SK-N-SH (cell line): Measurements from ENCODE around the gene ZNF503. TPM values are rescaled to one million over a fixed set of nuclear protein-coding genes. Genes with fewer than 3 reads are reported as not detected.
A peak's percentile ranks its signal among the peaks of the same experiment; 100 is the strongest.

ENCODE experiments used
- CTCF ChIA-PET: fragments of 300-600, 350-600 bp; formaldehyde crosslinking; extraction: SDS; loops from one replicate; lab custom pipeline; 2021; lab: Yijun Ruan, JAX
- POLR2A ChIA-PET: fragments of 350-600 bp; sonication (Branson Sonifier 250); formaldehyde crosslinking; extraction: SDS; loops from one replicate; lab custom pipeline; 2020; ENCODE audit warnings: antibody characterized with exemption, inconsistent platforms; lab: Yijun Ruan, JAX
- DNase-seq: peaks from one replicate; pipeline ENCODE4 v3.0.0; 2012
- H2AFZ ChIP-seq: fragments of 200-600 bp; sonication (generic); 2 replicates; pipeline ENCODE4 v1.8.1; 2016; ENCODE audit warnings: antibody characterized with exemption, mild to moderate bottlenecking, low read depth
- H3F3A ChIP-seq: fragments of 200-600 bp; sonication (generic); replicated peaks from 2 replicates; pipeline ENCODE3; 2016; ENCODE audit warnings: antibody characterized with exemption, mild to moderate bottlenecking; ENCODE audit not compliant: insufficient read depth
- H3K27ac ChIP-seq, 2 experiments: fragments of 200-500 bp in 1 of 2; fragments of 200-600 bp in 1 of 2; sonication (Bioruptor generic) in 1 of 2; sonication (generic), shearing (Covaris generic) in 1 of 2; 2 replicates each; pipeline versions ENCODE4 v1.5.1 to v1.6.1; 2014 to 2016; ENCODE audit warnings: low read depth in 2 of 2, inconsistent platforms in 1 of 2, low read length in 1 of 2, mild to moderate bottlenecking in 1 of 2, mixed read lengths in 1 of 2
- H3K27me3 ChIP-seq: fragments of 200-600 bp; sonication (generic), shearing (Covaris generic); 2 replicates; pipeline ENCODE4 v1.6.1; 2016; ENCODE audit warnings: mixed run types; ENCODE audit not compliant: insufficient read depth
- H3K36me3 ChIP-seq, 2 experiments: fragments of 200-500 bp in 1 of 2; fragments of 200-600 bp in 1 of 2; sonication (Bioruptor generic) in 1 of 2; sonication (generic) in 1 of 2; replicated peaks in 1 of 2; 2 replicates each; pipeline versions ENCODE3 to v1.5.1; 2014 to 2016; ENCODE audit warnings: low read length in 1 of 2, mild to moderate bottlenecking in 1 of 2; ENCODE audit not compliant: insufficient read depth in 2 of 2, control insufficient read depth in 1 of 2
- H3K4me1 ChIP-seq, 2 experiments: fragments of 200-500 bp in 1 of 2; fragments of 200-600 bp in 1 of 2; sonication (Bioruptor generic) in 1 of 2; sonication (generic), shearing (Covaris generic) in 1 of 2; 2 replicates each; pipeline versions ENCODE4 v1.5.1 to v1.6.1; 2014 to 2016; ENCODE audit warnings: low read depth in 1 of 2, low read length in 1 of 2, mixed run types in 1 of 2; ENCODE audit not compliant: insufficient read depth in 2 of 2, control insufficient read depth in 1 of 2
- H3K4me2 ChIP-seq: fragments of 200-600 bp; sonication (generic), shearing (Covaris generic); 2 replicates; pipeline ENCODE4 v1.6.1; 2017; ENCODE audit warnings: mixed run types
- H3K4me3 ChIP-seq, 2 experiments: fragments of 200-500 bp in 1 of 2; fragments of 200-600 bp in 1 of 2; sonication (Bioruptor generic) in 1 of 2; sonication (generic), shearing (Covaris generic) in 1 of 2; 2 replicates each; pipeline versions ENCODE4 v1.5.1 to v1.8.1; 2014 to 2016; ENCODE audit warnings: low read depth in 2 of 2, inconsistent platforms in 1 of 2, low read length in 1 of 2, mild to moderate bottlenecking in 1 of 2, mixed read lengths in 1 of 2, moderate library complexity in 1 of 2
- H3K79me2 ChIP-seq: fragments of 200-600 bp; sonication (generic); 2 replicates; pipeline ENCODE4 v1.8.1; 2017; ENCODE audit warnings: mild to moderate bottlenecking; ENCODE audit not compliant: insufficient read depth
- H3K9ac ChIP-seq: fragments of 200-600 bp; sonication (generic); 2 replicates; pipeline ENCODE4 v1.6.1; 2017; ENCODE audit warnings: mixed run types
- H3K9me2 ChIP-seq: fragments of 200-600 bp; sonication (generic); 2 replicates; pipeline ENCODE4 v1.6.1; 2017; ENCODE audit warnings: mixed run types
- H3K9me3 ChIP-seq: fragments of 200-600 bp; sonication (generic); 2 replicates; pipeline ENCODE4 v1.6.1; 2017; ENCODE audit warnings: mixed run types, mild to moderate bottlenecking, moderate library complexity
- H4K20me1 ChIP-seq: fragments of 200-600 bp; sonication (generic); 2 replicates; pipeline ENCODE4 v1.6.1; 2017; ENCODE audit warnings: mild to moderate bottlenecking, mixed run types; ENCODE audit not compliant: insufficient read depth
- CHD2 ChIP-seq: fragments of 150-350 bp; IDR thresholded peaks from 2 replicates; pipeline ENCODE4 v1.6.1; 2018; ENCODE audit warnings: low read length; ENCODE audit not compliant: partially characterized antibody
- CTCF ChIP-seq: fragments of 200-600 bp; sonication (generic); IDR thresholded peaks from 2 replicates; pipeline ENCODE4 v1.6.1; 2017; ENCODE audit warnings: antibody characterized with exemption, mild to moderate bottlenecking, moderate library complexity
- FOSL2 ChIP-seq: IDR thresholded peaks from 2 replicates; pipeline ENCODE4 v1.4.0; 2012; ENCODE audit warnings: low read depth, mild to moderate bottlenecking, moderate library complexity, borderline replicate concordance
- FOXJ3 ChIP-seq: sonication (generic); formaldehyde crosslinking; IDR thresholded peaks from 2 replicates; pipeline ENCODE4 v1.5.1; 2020; ENCODE audit warnings: mild to moderate bottlenecking, missing genetic modification reagents
- GABPA ChIP-seq: IDR thresholded peaks from 2 replicates; pipeline ENCODE4 v1.4.0; 2012; ENCODE audit warnings: low read depth, mild to moderate bottlenecking
- MAX ChIP-seq: IDR thresholded peaks from 2 replicates; pipeline ENCODE4 v1.4.0; 2012; ENCODE audit warnings: low read depth
- MXI1 ChIP-seq: IDR thresholded peaks from 2 replicates; pipeline ENCODE4 v1.6.1; 2012; ENCODE audit warnings: mild to moderate bottlenecking, low read depth, low read length, improper control_type of control experiment
- NRF1 ChIP-seq: IDR thresholded peaks from 2 replicates; pipeline ENCODE4 v1.6.1; 2012; ENCODE audit warnings: low read depth, mild to moderate bottlenecking, low read length
- PBX3 ChIP-seq: IDR thresholded peaks from 2 replicates; pipeline ENCODE4; 2012
- RCOR1 ChIP-seq: fragments of 150-350 bp; IDR thresholded peaks from 2 replicates; pipeline ENCODE4 v1.6.1; 2017; ENCODE audit warnings: antibody characterized with exemption, low read length
- REST ChIP-seq: IDR thresholded peaks from 2 replicates; pipeline ENCODE4 v1.6.1; 2012; ENCODE audit warnings: mild to moderate bottlenecking, low read depth, low read length, moderate library complexity
- USF1 ChIP-seq: IDR thresholded peaks from 2 replicates; pipeline ENCODE4 v1.4.0; 2012; ENCODE audit warnings: low read depth, borderline replicate concordance
- USF2 ChIP-seq: fragments of 150-350 bp; IDR thresholded peaks from 2 replicates; pipeline ENCODE4 v1.6.1; 2017; ENCODE audit warnings: antibody characterized with exemption, low read length, low read depth, borderline replicate concordance
- YY1 ChIP-seq: IDR thresholded peaks from 2 replicates; pipeline ENCODE4 v1.4.0; 2012; ENCODE audit warnings: low read depth, mild to moderate bottlenecking
- WGBS: methylation state at CpG from one replicate; pipeline ENCODE4 v1.1.6; 2017; ENCODE audit warnings: low lambda C conversion rate; 5-methylcytosine and 5-hydroxymethylcytosine counted together
- polyA plus RNA-seq, 3 experiments: library from polyadenylated mRNA; depleted of rRNA; stranded (reverse); fragments of >200 nt; gene quantifications; 2 replicates each; pipeline ENCODE4 v1.2.3, GENCODE V29; 2012

Gene ZNF503
- polyA plus RNA-seq, 1 of the 3 experiments (the other 2 are of a cell fraction): 5.9 TPM

- peak overlapping the region; percentile 93 for H3K4me2 ChIP-seq
- H3K27ac ChIP-seq: no peak overlapping the region
- H3F3A ChIP-seq: peaks cover 5% of the 10 kb centered on the region
- peaks cover 0 to 14% of the 10 kb centered on the region in 2 experiments; a peak in 1 of 4 replicates for H3K4me1 ChIP-seq
- H3K9me3 ChIP-seq: no peaks in the 10 kb centered on the region
- 71% methylated on average over 27 of the region's 27 CpGs for WGBS
- POLR2A ChIA-PET: no interaction called here
- H4K20me1 ChIP-seq: no peaks in the 10 kb centered on the region
- peaks cover 14% of the 10 kb centered on the region for H3K79me2 ChIP-seq
- H3K27me3 ChIP-seq: no peaks in the 10 kb centered on the region
- peak overlapping the region; percentile 92 to 93 for H3K4me3 ChIP-seq
- no peak for TF ChIP-seq FOSL2
- TF ChIP-seq NRF1: no peak
- no peak for TF ChIP-seq YY1
- TF ChIP-seq CTCF: no peak
- TF ChIP-seq USF2: no peak
- no peak for TF ChIP-seq MXI1
- TF ChIP-seq RCOR1: no peak
- no peak for TF ChIP-seq GABPA
- TF ChIP-seq MAX: no peak
- TF ChIP-seq FOXJ3: no peak
- TF ChIP-seq PBX3: no peak
- H2AFZ ChIP-seq: no peak overlapping the region
- CTCF ChIA-PET: no interaction called here
- H3K9ac ChIP-seq: no peak overlapping the region
- DNase-seq: no peak
- peaks cover 0 to 7% of the 10 kb centered on the region in 2 experiments for H3K36me3 ChIP-seq
- H3K9me2 ChIP-seq: no peaks in the 10 kb centered on the region
Observed at GRCh38 chr10:75408509-75408875, 6.9 kb upstream of the ZNF503 start.

- no peak for DNase-seq
- H3K9me2 ChIP-seq: no peaks in the 10 kb centered on the region
- H3K4me1 ChIP-seq: peaks cover 0 to 14% of the 10 kb centered on the region in 2 experiments; a peak in 1 of 4 replicates
- WGBS: 94% methylated on average over 45 of the region's 68 CpGs
- H3K9ac ChIP-seq: no peak overlapping the region
- H3K4me3 ChIP-seq: no peak overlapping the region; a peak in 1 of 4 replicates
- H3K4me2 ChIP-seq: peak overlapping the region; percentile 93; the same call in 1 of the 2 replicates
- H3F3A ChIP-seq: peaks cover 10% of the 10 kb centered on the region
- H4K20me1 ChIP-seq: no peaks in the 10 kb centered on the region
- H2AFZ ChIP-seq: no peak overlapping the region
- H3K27me3 ChIP-seq: no peaks in the 10 kb centered on the region
- no peak overlapping the region for H3K27ac ChIP-seq
- CTCF ChIA-PET: no interaction called here
- H3K9me3 ChIP-seq: no peaks in the 10 kb centered on the region
- POLR2A ChIA-PET: no interaction called here
- H3K79me2 ChIP-seq: peaks cover 18% of the 10 kb centered on the region
- H3K36me3 ChIP-seq: peaks cover 0 to 7% of the 10 kb centered on the region in 2 experiments
- TF ChIP-seq FOXJ3: no peak
- TF ChIP-seq REST: no peak
- TF ChIP-seq CTCF: no peak
- no peak for TF ChIP-seq MXI1
- no peak for TF ChIP-seq CHD2
- TF ChIP-seq USF1: no peak
- TF ChIP-seq NRF1: no peak
Observed at GRCh38 chr10:75407713-75408508, 6.3 kb upstream of the ZNF503 start.
